CD4-positive, CD25-positive, alpha-beta regulatory T cell (primary cell): ENCODE measurements around the gene MC1R. TPM values are rescaled to one million over a fixed set of nuclear protein-coding genes. Genes with fewer than 3 reads are reported as not detected.
A peak's percentile ranks its signal among the peaks of the same experiment; 100 is the strongest.

ENCODE experiments used
- ATAC-seq, 2 donors: fragments of 150-1000 bp; cut with Tn5 transposase; one replicate each; pipeline ENCODE4 v1.10.0; 2021; ENCODE audit warnings: low read depth in 2 of 2, moderate number of reproducible peaks in 2 of 2, moderate library complexity in 1 of 2
- DNase-seq, 3 donors: peaks; one replicate each; pipeline versions ENCODE4 v3.0.0 to v3.0.0-alpha.2; 2012 to 2022; ENCODE audit warnings: mixed read lengths in 1 of 3
- H3K27ac ChIP-seq: one replicate; pipeline ENCODE4 v1.7.0; 2013; ENCODE audit warnings: mild to moderate bottlenecking, low read length; ENCODE audit not compliant: insufficient read depth, poor library complexity, severe bottlenecking
- H3K27me3 ChIP-seq: one replicate; pipeline ENCODE4 v1.7.0; 2013; ENCODE audit warnings: low read length; ENCODE audit not compliant: control insufficient read depth, insufficient read depth
- H3K36me3 ChIP-seq: one replicate; pipeline ENCODE4 v1.7.0; 2013; ENCODE audit warnings: mild to moderate bottlenecking, low read length, moderate library complexity; ENCODE audit not compliant: control insufficient read depth, insufficient read depth
- H3K4me1 ChIP-seq: 2 replicates; pipeline ENCODE4 v1.7.0; 2013; ENCODE audit warnings: mild to moderate bottlenecking, low read length; ENCODE audit not compliant: insufficient read depth, control insufficient read depth, poor library complexity, severe bottlenecking
- H3K4me3 ChIP-seq: one replicate; pipeline ENCODE4 v1.7.0; 2013; ENCODE audit warnings: low read depth, mild to moderate bottlenecking, low read length, moderate library complexity
- H3K9me3 ChIP-seq, 2 experiments: 1 replicate in 1 of 2; 2 replicates in 1 of 2; pipeline ENCODE4 v1.7.0; 2013; ENCODE audit warnings: low read length in 2 of 2, mild to moderate bottlenecking in 1 of 2, moderate library complexity in 1 of 2; ENCODE audit not compliant: control insufficient read depth in 2 of 2
- H3K27ac Mint-ChIP-seq, 3 donors: one replicate each; pipeline ENCODE4 v1.8.0; 2020 to 2022; ENCODE audit warnings: mild to moderate bottlenecking in 3 of 3, mixed read lengths in 3 of 3, moderate library complexity in 2 of 3
- H3K27me3 Mint-ChIP-seq: one replicate; pipeline ENCODE4 v1.8.0; 2022; ENCODE audit warnings: mild to moderate bottlenecking, mixed read lengths
- H3K36me3 Mint-ChIP-seq: one replicate; pipeline ENCODE4 v1.8.0; 2020; ENCODE audit warnings: mixed read lengths
- H3K4me1 Mint-ChIP-seq, 4 donors: one replicate each; pipeline ENCODE4 v1.8.0; 2020 to 2022; ENCODE audit warnings: mixed read lengths in 4 of 4, mild to moderate bottlenecking in 1 of 4
- H3K4me3 Mint-ChIP-seq, 4 donors: one replicate each; pipeline ENCODE4 v1.8.0; 2020 to 2022; ENCODE audit warnings: mild to moderate bottlenecking in 4 of 4, mixed read lengths in 4 of 4, moderate library complexity in 3 of 4
- H3K9me3 Mint-ChIP-seq, 7 donors: one replicate each; pipeline ENCODE4 v1.8.0; 2020 to 2022; ENCODE audit warnings: mixed read lengths in 7 of 7, mild to moderate bottlenecking in 3 of 7, moderate library complexity in 2 of 7
- polyA plus RNA-seq, 4 donors: library from polyadenylated mRNA; unstranded; fragments of 300-500 nt; fragmentation: Illumina TruSeq; gene quantifications; one replicate each; pipeline ENCODE4 v1.2.3, GENCODE V29; 2021
- total RNA-seq: library from RNA; stranded (reverse); gene quantifications from one replicate; pipeline ENCODE4 v1.2.3, GENCODE V29; 2022

The MC1R gene
- total and polyA plus RNA-seq, 5 donors from 2014 or later: 0.08 to 14.9 (median 0.28) TPM; not detected in 1

DNA sequence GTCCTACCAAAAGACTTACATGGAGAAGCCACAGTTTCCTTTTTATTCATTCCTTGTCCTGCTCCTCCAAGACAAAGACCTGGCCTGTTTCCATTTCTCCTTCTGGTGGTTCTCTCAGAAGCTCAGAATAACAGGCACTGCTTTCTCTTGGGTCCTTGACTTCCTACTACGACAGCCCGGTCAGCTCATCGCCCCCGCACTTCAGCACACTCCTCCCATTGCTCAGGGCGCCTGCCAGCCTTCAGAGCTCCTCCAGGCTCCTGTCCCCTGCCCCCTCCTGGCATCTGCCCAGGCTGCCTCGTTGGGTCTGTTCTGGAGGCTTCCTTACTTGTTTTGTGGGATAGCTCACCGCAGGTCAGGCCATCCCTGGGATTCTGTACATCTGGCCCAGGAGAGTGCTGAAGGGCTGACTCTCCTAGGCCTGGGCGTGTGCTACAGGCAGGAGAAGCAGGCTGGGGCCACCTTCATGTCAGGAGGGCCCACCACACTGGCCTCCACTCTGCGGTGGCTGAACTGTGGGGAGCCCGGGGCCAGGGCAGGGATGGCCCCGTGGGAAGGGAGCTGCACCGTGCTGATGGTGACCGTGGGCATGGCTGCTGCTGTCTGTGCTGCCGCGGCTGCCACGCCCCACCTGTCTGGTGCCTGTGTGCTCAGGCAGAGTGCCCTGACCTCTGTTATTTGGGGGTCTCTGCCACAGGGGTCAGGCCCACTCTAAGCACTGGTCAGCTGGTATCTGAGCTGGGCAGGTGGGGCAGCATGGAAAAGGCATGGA, 27.6 kb upstream of the MC1R start:
- Mint-ChIP-seq H3K36me3 (peaks cover 24% of the 10 kb centered on the region), H3K27ac (no peak overlapping the region), H3K4me3 (no peak overlapping the region), H3K9me3 (peaks cover 0 to 1% (median 0%) of the 10 kb centered on the region in 7 donors), H3K27me3 (no peaks in the 10 kb centered on the region), H3K4me1 (peaks cover 0 to 5% (median 2%) of the 10 kb centered on the region in 4 donors)
- no peak for DNase-seq
- Histone ChIP-seq H3K36me3 (peaks cover 75% of the 10 kb centered on the region), H3K27me3 (no peaks in the 10 kb centered on the region), H3K4me3 (no peak overlapping the region), H3K9me3 (no peaks in the 10 kb centered on the region), H3K27ac (no peak overlapping the region), H3K4me1 (no peaks in the 10 kb centered on the region)
- ATAC-seq: no peak

DNA sequence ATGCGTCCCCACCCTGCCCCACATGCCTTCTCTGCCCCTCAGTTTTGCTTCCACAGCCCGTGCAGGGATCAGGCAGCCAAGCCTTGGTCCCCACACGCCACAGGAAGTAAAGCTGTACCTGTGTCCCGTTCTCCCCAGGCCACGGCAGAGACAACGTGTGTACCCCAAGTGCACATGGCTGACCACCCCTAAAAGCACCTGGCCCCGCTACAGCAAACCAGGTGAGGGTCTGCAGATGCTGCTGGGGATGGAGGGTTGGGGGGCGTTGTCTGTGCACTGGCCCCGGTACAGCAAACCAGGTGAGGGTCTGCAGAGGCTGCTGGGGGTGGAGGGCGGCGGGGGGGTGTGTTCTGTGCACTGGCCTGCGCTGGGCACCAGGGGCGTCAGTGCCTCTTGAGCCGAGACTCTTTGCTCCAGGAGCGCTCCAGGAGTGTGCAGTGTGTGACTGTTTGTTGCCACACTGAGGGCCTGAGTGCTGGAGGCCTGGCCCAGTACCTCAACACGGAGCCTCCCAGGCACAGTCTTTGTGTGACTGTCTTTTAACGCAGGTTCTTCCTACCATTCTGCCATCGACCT, 26.5 kb upstream of the MC1R start:
- DNase-seq (no peak), ATAC-seq (no peak)
- no peak overlapping the region for H3K27ac Mint-ChIP-seq
- Histone ChIP-seq H3K4me3 (no peak overlapping the region), H3K36me3 (peaks cover 80% of the 10 kb centered on the region), H3K27ac (no peak overlapping the region), H3K4me1 (no peaks in the 10 kb centered on the region), H3K9me3 (no peaks in the 10 kb centered on the region), H3K27me3 (no peaks in the 10 kb centered on the region)
- peaks cover 22% of the 10 kb centered on the region for H3K36me3 Mint-ChIP-seq
- no peaks in the 10 kb centered on the region for H3K9me3 Mint-ChIP-seq
- H3K4me3 Mint-ChIP-seq: no peak overlapping the region
- H3K4me1 Mint-ChIP-seq: peaks cover 0 to 5% (median 2%) of the 10 kb centered on the region in 4 donors
- H3K27me3 Mint-ChIP-seq: no peaks in the 10 kb centered on the region

DNA sequence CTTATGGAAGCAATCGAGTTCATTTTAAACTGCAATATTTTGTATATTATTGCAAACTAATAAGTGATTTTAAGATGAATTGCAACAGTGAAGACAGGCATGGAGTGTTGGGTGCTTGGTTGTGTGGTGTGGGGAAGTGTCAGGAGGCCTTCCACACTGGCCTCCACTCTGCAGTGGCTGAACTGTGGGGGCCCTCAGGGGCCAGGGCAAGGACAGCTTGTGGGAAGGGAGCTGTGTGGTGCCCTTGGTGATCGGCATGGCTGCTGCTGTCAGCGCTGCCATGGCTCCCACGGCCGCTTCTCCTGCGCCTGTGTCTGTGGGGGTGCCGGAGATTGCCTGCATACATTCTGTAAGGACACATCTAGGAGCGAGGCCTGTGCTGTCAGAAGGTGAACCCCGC, 26.0 kb upstream of the MC1R start:
- H3K4me1 Mint-ChIP-seq: peaks cover 0 to 5% (median 2%) of the 10 kb centered on the region in 4 donors
- H3K4me1 ChIP-seq: no peaks in the 10 kb centered on the region
- H3K9me3 Mint-ChIP-seq: no peaks in the 10 kb centered on the region
- H3K4me3 Mint-ChIP-seq: no peak overlapping the region
- peaks cover 21% of the 10 kb centered on the region for H3K36me3 Mint-ChIP-seq
- no peaks in the 10 kb centered on the region for H3K27me3 ChIP-seq
- no peaks in the 10 kb centered on the region for H3K27me3 Mint-ChIP-seq
- no peak overlapping the region for H3K27ac ChIP-seq
- H3K36me3 ChIP-seq: peaks cover 80% of the 10 kb centered on the region
- no peaks in the 10 kb centered on the region for H3K9me3 ChIP-seq
- DNase-seq (no peak), ATAC-seq (no peak)
- H3K4me3 ChIP-seq: no peak overlapping the region
- H3K27ac Mint-ChIP-seq: peak overlapping the region in 1 of 3 donors; percentile 69

- DNase-seq (no peak), ATAC-seq (no peak)
- H3K27me3 Mint-ChIP-seq: no peaks in the 10 kb centered on the region
- peaks cover 26% of the 10 kb centered on the region for H3K36me3 Mint-ChIP-seq
- Histone ChIP-seq H3K27me3 (no peaks in the 10 kb centered on the region), H3K4me3 (no peak overlapping the region), H3K27ac (no peak overlapping the region), H3K36me3 (peaks cover 76% of the 10 kb centered on the region), H3K4me1 (no peaks in the 10 kb centered on the region), H3K9me3 (no peaks in the 10 kb centered on the region)
- no peaks in the 10 kb centered on the region for H3K9me3 Mint-ChIP-seq
- no peak overlapping the region for H3K27ac Mint-ChIP-seq
- H3K4me3 Mint-ChIP-seq: no peak overlapping the region
- peaks cover 0 to 5% (median 2%) of the 10 kb centered on the region in 4 donors for H3K4me1 Mint-ChIP-seq
Observed at GRCh38 chr16:89893642-89894548, 24.8 kb upstream of the MC1R start.

GRCh38 chr16:89895482-89896250, 23.0 kb upstream of the MC1R start:
- H3K36me3 Mint-ChIP-seq: peaks cover 31% of the 10 kb centered on the region
- H3K4me3 Mint-ChIP-seq: no peak overlapping the region
- no peaks in the 10 kb centered on the region for H3K9me3 ChIP-seq

GRCh38 chr16:89897204-89897603, 21.5 kb upstream of the MC1R start:
- Histone ChIP-seq H3K27ac (no peak overlapping the region), H3K36me3 (peaks cover 78% of the 10 kb centered on the region), H3K4me1 (no peaks in the 10 kb centered on the region), H3K4me3 (no peak overlapping the region), H3K9me3 (no peaks in the 10 kb centered on the region), H3K27me3 (no peaks in the 10 kb centered on the region)
- ATAC-seq (no peak), DNase-seq (no peak)
- no peaks in the 10 kb centered on the region for H3K27me3 Mint-ChIP-seq
- H3K27ac Mint-ChIP-seq: peak overlapping the region in 1 of 3 donors; percentile 14
- H3K4me1 Mint-ChIP-seq: no peaks in the 10 kb centered on the region
- no peaks in the 10 kb centered on the region for H3K9me3 Mint-ChIP-seq
- H3K36me3 Mint-ChIP-seq: peaks cover 27% of the 10 kb centered on the region
- H3K4me3 Mint-ChIP-seq: no peak overlapping the region

More at GRCh38 chr16:89895482-89896250, 23.0 kb upstream of the MC1R start:
- Histone ChIP-seq H3K4me1 (no peaks in the 10 kb centered on the region), H3K36me3 (peaks cover 82% of the 10 kb centered on the region), H3K27ac (no peak overlapping the region), H3K4me3 (no peak overlapping the region), H3K27me3 (no peaks in the 10 kb centered on the region)
- Mint-ChIP-seq H3K27me3 (no peaks in the 10 kb centered on the region), H3K9me3 (no peaks in the 10 kb centered on the region), H3K27ac (no peak overlapping the region), H3K4me1 (no peaks in the 10 kb centered on the region)
- ATAC-seq (no peak), DNase-seq (no peak)
